Measurements from ENCODE around the gene NHS. TPM values are rescaled to one million over a fixed set of nuclear protein-coding genes. Genes with fewer than 3 reads are reported as not detected.

Gene NHS
- total and polyA plus RNA-seq, 2 of the 13 experiments (the other 11 are each of a cell fraction or from before 2014, with no cell fraction given): 0.02 TPM; not detected in 1

DNA sequence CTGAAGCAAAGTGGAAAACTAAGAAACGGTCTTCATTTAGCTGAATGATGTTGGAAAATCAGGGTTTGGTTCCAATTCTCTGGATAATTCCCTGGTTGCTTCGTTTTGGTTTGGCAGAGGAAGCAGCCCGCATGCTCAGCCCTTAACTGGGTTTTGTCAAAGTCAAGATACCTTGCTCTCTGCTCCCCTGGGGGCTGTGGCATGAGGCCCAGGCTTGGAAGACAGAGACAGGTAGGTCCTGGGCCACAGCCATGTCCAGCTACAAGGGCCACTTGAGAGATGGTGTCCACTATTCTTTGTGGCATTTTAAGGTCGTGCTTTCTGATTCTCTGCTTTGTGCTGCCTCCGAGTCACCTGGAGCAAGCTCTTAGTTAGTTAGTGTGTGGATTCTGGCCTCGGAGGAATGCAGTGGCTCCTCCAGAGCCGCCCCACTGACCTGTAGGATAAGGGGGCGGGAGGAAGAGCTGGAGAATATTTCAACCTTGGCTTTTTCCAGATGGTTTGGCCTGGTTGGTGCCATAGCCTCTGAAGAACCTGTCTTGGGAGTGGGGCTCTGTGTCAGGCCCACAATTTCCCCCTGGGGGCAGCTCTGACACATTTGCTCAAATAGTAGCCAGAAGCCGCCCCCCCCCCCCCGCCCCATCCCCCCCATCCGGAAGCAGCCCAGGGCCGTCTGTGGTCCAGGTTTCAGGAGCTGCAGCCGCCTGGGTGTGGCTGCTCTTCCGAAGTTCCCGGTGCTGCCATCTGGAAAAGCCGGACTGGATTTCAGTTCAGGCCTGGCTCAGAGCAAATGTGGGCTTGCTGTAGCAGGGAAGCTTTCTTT, 147.1 kb downstream of the NHS start:
- H3K36me3 ChIP-seq (replicated peaks in 1 of 2; ENCODE audit: control insufficient read depth in 1 of 2, insufficient read depth in 2 of 2, low read length in 2 of 2): no peaks in the 10 kb centered on the region
- H4K20me1 ChIP-seq (ENCODE audit: insufficient read depth, low read length): no peaks in the 10 kb centered on the region
- no peak for DNase-seq (ENCODE audit: low spot score)
- in situ Hi-C loops (cut with HindIII; ENCODE audit: extremely low pct_ligation_motif_present, low pct_unique_long_range_greater_than_20kb): no loop called here
- no peak overlapping the region for H3K4me2 ChIP-seq (ENCODE audit: low read depth, low read length)
- POLR2A ChIA-PET: no interaction called here
- no peak overlapping the region for H3K4me3 ChIP-seq (replicated peaks in 1 of 3; ENCODE audit: insufficient read depth in 1 of 3, low read depth in 2 of 3, low read length in 3 of 3)
- no TSS peak for BruUV-seq (replicated peaks)
- FAIRE-seq: no peak
- H3K9me3 ChIP-seq (ENCODE audit: low read length): no peaks in the 10 kb centered on the region
- H3K4me1 ChIP-seq (ENCODE audit: insufficient read depth, low read length): no peaks in the 10 kb centered on the region
- intact Hi-C loops (cut with micrococcal nuclease; ENCODE audit: unreplicated experiment): no loop called here
- CTCF ChIA-PET (ENCODE audit: low intra/inter-chr PET ratio, low total read pairs): no interaction called here
- H3K27me3 ChIP-seq (ENCODE audit: control insufficient read depth in 1 of 2, insufficient read depth in 2 of 2, low read length in 2 of 2): no peaks in the 10 kb centered on the region
- H2AFZ ChIP-seq (ENCODE audit: low read length): no peak overlapping the region
- no peak overlapping the region for H3K9ac ChIP-seq (ENCODE audit: insufficient read depth, low read depth, low read length)
- 33% methylated on average over 3 of the region's 16 CpGs for WGBS (ENCODE audit: low lambda C conversion rate)
- ATAC-seq: no peak
- TF ChIP-seq ZBTB3 (CRISPR knock-in tag; IDR thresholded peaks at IDR 0.05; ENCODE audit: borderline replicate concordance, low read depth) (no peak), ZFAT (CRISPR knock-in tag; conservative IDR thresholded peaks at IDR 0.05) (no peak), ZNF773 (CRISPR knock-in tag; IDR thresholded peaks at IDR 0.05; ENCODE audit: borderline replicate concordance) (no peak), ZNF569 (CRISPR knock-in tag; IDR thresholded peaks at IDR 0.05; ENCODE audit: borderline replicate concordance) (no peak), ZNF598 (CRISPR knock-in tag; IDR thresholded peaks at IDR 0.05; ENCODE audit: borderline replicate concordance) (no peak)
- TF ChIP-seq, protein P1, sequence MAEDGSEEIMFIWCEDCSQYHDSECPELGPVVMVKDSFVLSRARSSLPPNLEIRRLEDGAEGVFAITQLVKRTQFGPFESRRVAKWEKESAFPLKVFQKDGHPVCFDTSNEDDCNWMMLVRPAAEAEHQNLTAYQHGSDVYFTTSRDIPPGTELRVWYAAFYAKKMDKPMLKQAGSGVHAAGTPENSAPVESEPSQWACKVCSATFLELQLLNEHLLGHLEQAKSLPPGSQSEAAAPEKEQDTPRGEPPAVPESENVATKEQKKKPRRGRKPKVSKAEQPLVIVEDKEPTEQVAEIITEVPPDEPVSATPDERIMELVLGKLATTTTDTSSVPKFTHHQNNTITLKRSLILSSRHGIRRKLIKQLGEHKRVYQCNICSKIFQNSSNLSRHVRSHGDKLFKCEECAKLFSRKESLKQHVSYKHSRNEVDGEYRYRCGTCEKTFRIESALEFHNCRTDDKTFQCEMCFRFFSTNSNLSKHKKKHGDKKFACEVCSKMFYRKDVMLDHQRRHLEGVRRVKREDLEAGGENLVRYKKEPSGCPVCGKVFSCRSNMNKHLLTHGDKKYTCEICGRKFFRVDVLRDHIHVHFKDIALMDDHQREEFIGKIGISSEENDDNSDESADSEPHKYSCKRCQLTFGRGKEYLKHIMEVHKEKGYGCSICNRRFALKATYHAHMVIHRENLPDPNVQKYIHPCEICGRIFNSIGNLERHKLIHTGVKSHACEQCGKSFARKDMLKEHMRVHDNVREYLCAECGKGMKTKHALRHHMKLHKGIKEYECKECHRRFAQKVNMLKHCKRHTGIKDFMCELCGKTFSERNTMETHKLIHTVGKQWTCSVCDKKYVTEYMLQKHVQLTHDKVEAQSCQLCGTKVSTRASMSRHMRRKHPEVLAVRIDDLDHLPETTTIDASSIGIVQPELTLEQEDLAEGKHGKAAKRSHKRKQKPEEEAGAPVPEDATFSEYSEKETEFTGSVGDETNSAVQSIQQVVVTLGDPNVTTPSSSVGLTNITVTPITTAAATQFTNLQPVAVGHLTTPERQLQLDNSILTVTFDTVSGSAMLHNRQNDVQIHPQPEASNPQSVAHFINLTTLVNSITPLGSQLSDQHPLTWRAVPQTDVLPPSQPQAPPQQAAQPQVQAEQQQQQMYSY (CRISPR knock-in tag; IDR thresholded peaks at IDR 0.05): peak; percentile 94
- no peak overlapping the region for H3K27ac ChIP-seq (ENCODE audit: extremely low read length, insufficient read depth, low read length)
- H3K79me2 ChIP-seq (ENCODE audit: insufficient read depth, low read length): no peaks in the 10 kb centered on the region
